SKM-1 (cell line): Measurements from ENCODE around the gene WDR91.
"Not testable (repeated sequence)": the region's sequence is repeated elsewhere in the genome, so short reads cannot be mapped to it uniquely, and the experiment has no call there.

Source experiments
- DNase-seq: peaks from one replicate; lab custom pipeline; 2025; ENCODE audit not compliant: unreplicated experiment; lab: John Stamatoyannopoulos, UW

Gene WDR91

DNA sequence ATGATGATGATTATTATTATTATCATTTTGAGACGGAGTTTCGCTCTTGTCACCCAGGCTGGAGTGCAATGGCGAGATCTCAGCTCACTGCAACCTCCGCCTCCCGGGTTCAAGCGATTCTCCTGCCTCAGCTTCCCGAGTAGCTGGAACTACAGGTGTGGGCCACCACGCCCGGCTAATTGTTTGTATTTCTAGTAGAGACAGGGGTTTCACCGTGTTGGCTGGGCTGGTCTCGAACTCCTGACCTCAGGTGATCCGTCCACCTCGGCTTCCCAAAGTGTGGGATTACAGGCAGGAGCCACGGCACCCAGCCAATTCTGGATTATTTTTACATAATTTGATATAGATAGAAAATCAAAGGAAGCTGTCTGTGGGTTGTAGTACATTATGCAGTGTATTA lies 22.8 kb upstream of the WDR91 start:
- DNase-seq, result not testable (repeated sequence)

DNA sequence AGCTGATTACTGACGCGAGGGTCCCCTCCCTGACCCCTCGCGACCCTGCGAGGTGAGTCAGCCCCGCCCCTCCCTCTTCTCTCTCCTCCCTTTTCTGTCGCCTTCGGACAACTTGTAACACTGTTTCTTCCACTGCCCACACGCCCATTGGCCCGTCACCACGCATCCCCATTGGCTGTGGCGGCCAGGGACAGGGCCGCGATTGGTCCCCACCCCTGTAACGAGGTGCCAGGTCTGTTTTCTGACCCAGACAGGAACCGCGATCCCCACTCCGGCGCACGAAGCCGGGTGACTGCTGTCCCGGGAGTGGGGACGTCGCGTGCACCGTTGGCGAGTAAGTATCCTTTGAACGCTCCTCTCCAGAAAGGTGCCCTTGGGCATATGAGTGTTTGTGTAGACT lies 22.2 kb upstream of the WDR91 start, which contains the start of gene STRA8:
Gene STRA8, plus strand, starts transcription at position 269 of the 400 bp plus-strand sequence. CDS start 6,687 bp downstream, outside the sequence.
- DNase-seq, result no peak

DNA sequence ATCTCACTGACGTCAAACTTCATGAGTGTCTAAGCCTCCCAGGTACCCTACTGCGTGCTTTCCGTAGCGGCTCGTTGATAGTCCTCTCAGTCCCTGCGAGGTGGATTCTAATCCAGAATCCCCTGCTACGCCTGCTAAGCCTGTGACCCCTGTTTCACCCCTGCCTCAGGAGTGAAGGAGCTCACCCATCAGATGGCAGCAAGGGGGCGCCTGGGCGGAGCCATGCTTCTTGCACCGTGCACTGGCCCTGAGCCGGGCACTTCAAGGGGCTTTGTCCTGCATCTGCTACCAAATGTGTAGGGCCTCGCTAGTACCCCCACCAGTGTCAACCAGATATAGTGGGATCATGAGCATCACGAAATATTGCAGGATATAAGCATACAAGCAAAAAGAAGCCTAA lies 21.4 kb upstream of the WDR91 start:
- no peak for DNase-seq

DNA sequence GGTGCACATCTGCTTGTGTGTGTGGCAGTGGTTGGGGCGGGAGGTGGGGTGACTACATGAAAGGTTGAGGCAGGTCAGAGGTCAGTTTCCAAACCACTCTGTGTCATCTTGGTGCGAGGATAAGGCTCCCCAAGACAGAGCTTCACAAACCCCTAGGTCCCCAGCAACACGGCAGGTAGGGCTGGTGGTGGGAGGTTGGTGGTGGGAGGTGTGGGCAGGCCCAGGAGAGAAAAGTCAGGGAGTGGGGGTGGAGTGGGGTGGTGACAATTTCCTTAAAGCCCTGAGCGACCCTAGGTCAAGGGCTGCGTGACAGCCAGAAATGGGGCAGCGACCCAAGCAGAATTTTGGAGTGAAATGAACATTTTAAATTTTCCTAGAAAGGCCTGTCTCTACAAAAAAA lies 20.8 kb upstream of the WDR91 start:
- no peak for DNase-seq

DNA sequence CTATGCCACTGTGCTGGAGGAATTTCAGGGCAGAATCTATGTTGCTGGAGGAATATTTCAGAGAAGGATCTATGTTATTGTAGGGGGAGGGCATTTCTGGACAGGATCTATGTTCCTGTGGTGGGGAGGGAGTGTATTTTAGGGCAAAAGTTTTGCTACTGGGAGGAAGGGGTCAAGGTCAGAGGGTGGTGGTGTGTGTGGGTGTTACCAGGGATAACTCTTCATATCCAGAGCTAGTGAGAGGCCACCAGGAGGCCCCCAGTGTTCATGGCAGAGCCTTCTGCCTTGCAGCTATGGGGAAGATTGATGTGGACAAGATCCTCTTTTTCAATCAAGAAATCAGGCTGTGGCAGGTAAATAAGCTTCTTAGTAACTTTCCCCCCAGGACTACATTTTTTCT lies 20.4 kb upstream of the WDR91 start:
- no peak for DNase-seq

DNA sequence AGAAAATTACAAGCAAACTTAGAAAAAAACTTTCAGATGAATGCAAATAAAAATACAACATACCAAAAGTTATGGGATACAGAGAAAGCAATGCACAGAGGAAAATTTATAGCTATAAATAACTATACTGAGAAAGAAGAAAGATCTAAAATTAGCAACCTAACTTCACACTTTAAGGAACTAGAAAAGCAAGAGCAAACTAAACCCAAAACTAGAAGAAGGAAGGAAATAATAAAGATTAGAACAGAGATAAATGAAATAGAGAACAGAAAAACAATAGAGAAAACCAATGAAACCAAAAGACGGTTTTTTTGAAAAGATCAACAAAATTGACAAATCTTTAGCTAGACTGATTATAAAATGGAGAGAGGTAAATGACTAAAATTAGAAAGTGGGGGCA lies 12.7 kb upstream of the WDR91 start:
- peak; percentile 66 for DNase-seq

DNA sequence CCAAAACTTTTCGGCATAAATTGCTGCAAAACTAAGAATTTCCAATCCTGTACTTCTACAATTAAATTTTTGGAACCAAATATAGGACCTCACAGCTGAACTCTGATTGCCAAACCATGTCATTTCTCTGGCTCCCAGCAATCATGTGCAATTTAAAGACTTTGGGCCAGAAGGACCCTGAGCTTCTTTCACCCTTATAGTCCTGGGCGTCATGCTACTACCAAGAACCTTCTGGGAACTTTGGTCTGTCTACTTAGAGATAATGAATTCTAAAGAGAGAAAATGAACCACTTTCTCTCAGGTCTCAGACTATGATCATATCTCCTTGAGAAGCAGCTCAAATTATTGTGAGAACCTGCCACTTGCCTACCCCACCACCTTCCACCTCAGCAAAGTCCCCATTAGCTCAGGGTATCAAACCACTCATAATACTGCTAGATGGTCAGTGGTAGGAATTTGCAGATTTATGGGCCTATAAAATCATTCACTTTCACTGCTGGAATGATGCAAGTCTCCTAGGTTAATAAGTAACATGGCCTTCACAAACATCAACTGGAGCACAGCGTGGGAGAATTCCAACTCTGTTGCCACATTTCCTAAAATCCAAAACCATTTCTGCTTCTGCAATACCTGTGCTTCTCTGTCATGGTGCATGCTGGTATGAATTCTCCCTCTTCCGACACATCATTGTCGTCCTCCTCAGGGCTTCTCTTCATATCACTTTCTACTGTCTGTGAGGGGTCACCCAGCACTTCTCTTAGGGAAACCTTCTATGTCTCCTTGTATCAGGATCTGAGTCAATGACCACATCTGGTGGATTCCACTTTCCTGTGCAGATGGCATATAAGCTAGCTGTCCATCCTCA lies 6.6 kb upstream of the WDR91 start:
- DNase-seq, result no peak

DNA sequence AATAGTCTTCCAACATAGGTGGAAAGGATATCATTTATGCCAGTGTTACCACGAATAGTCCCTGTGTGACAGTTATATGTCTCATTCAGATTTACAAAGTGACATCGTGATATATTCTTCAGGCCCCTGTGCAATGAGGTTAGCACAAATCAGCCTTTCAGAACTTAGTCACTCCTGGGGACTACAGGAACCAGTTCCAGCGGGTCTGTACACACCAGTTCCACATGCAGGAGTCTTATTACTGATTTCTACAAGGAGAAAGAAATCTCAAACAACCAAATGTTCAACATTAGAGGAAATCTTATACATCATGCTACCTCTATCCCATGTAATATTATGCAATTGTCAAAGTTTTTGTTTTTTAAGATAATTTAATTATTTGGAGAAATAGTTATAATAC lies 4.4 kb upstream of the WDR91 start:
- no peak for DNase-seq

DNA sequence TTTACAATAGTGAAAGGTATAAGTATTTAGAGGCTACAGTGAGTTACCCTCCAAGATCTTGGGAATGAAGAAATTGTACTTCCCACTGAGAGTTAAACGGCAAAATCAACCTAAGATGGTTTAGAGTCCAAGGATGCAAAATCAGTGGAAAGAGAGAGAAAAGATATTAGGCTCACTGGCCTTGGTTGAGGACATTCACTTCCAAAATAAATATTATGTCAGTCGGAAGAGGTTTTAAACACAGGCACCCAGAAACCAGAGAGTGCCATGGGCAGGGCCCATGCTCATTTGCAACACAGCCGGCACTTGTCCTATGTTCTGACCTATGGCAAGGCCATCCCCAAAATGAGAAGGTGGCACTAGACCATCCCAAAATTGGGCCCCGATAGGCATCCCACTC lies 3.9 kb upstream of the WDR91 start:
- DNase-seq, result no peak

DNA sequence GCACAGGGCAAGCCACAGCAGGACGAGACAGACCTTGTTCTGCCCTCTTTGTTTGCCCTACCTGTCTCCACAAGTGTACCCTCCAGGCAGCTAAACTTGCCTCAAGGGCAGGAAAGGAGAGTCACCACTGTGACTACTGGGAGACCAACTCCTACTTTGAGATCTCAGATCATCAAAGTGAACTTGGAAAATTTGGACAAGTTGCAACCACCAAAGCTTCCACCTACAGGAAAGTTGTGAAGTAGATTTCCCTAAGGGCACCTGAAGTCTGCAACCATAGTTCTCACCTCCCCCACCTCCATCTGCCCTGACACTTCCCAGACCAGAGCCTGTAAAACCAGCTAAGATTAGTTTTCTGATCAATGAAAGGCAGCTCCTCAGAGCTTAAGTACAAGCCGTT lies 2.5 kb upstream of the WDR91 start:
- no peak for DNase-seq

DNA sequence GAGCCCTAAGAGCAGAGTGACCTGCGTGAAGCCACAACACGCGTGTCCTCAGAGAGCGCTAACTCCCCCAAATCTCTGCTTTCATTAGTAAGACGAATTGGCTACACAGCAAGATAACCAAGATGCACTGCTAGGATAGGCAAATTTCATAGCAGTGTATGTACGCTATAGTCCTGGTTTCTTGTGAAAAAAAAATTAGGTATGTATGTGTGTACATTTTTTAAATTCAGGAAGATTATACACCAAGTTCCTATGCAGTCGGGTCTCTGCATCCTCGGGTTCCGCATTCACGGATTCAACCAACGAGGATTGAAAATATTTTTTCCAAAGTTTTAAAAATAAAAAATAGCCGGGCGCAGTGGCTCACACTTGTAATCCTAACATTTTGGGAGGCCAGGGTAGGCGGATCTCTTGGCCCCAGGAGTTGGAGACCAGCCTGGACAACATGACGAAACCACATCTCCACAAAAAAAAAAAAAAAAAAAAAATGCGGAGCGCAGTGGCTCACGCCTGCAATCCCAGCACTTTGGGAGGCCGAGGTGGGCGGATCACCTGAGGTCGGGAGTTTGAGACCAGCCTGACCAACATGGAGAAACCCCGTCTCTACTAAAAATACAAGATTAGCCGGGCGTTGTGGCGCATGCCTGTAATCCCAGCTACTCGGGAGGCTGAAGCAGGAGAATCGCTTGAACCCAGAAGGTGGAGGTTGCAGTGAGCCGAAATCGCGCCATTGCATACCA lies 790 bp upstream of the WDR91 start:
- DNase-seq, result not testable (repeated sequence)

DNA sequence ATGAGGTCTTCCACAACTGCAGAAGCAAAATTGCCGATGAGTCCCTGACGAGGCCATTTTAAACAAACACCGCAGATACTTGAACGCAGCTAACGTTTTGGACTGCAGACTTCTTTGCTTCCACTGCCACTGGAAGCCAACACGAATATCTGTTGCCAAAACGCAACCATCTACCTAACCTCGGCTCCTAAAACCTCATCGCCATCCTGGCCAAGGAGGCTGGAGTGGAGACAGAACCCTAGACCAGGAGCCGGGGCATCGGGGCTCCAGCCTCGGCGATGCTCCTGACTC lies 493 bp downstream of the WDR91 start:
- no peak for DNase-seq

DNA sequence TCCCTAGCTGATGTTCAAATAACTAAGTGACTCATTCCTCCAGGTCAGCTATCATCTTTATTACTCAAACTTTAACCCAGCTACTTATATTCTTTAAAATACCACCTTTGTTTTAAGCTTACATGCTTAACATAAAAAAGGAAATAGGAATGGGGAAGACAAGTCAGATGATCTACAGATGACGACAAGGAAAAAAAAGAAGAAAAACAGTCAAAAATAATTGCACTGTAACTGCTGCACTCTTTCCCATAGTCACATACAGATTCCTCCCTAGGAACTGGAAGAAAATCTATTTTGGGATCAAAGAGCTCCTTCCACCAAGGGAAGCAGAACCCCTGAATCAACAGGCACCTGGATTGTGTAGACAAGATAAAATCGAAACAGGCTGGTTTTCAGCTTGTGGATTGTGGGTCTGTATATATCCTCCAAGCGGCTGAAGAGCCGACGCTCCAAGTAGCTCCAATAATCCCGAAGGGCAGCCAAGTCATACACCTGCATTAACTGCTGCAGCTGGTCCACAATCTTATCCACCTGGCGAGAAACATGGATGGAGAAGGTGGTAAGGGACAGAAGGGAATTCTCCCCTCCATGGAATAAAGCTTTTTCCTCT lies 2.0 kb downstream of the WDR91 start:
- no peak for DNase-seq

DNA sequence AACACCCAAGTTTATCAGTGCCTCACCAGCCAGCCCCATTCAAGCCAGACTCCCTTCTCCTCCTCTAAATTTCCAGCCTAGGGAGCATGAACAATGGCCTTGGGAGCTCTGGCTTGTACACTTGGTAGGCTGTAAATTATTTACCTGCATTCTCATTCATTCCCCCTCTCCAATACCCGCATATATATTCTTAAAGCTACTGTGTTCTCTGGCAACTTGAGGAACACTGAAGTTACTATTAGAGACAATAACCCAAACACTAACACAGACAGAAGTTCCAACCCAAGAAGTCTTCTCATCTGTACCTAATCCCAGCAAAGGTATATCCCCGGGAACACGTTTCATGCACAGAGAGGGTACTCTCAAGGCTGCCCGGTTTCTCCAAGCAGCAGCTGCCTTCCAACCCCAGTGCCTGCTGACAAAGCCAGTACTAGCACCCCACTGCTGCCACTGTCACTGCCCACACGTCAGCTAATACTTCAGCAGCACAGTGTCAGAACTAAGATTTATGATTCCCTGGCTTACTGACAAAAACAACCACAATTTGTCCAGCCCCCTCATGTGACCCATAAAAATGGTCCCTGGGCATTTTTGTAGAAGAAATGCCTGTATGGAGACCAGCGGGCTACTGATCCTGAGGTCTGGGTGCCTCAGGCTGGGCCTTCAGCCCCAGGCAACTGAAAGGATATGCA lies 3.1 kb downstream of the WDR91 start:
- no peak for DNase-seq

DNA sequence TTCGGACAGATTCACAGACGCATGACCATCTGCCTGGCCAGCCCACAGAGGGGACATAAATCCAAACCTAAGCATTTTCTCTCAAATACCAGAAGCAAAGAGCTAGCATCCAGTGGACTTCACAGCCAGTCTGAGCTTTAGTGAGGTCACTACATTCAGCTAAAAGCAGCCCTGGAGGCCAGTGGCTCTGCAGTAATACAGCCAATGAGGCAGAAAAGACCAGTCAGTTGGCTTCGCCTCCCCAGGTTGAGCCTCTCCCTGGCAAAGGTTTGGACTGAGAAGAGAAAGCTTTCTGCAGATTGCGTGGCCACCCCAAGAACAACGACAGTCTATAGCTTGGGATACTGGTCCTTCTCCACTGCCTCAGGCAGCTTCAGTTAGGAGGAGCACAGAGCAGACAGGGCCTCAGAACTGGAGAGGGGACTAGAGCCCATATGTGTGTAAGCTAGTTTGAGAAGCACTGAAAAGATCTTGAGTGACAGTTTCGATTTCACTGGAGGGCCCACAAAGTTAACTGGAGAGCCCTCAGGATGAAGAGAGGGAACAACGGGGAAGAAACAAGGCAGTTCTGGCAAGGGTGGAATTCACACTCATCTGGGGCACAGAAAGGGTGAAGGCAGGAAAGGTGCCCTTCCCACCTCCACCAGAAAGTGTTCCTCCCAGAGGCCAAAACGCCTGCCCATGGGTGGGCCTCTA lies 3.8 kb downstream of the WDR91 start:
- no peak for DNase-seq

DNA sequence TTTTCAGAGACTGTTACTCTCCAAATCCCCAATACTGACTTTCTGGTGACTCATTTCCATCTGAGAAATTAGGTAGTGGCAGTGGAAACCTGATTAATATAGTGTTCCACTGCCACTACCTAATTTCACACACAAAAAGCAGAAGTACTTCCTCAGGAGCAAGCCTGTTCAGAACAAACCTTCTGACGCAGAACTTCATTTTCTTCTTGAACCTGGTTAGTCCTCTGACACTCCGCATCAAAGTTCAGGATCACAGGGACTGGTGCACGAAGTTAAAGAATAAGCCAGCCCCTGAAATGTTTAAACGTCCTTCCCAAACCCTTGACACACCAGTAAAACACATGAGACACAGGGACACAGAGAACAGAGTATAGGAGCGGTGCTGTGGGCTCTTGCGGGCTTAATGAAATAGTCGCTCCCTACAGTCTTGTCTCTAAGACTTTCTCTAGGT lies 4.4 kb downstream of the WDR91 start:
- no peak for DNase-seq

DNA sequence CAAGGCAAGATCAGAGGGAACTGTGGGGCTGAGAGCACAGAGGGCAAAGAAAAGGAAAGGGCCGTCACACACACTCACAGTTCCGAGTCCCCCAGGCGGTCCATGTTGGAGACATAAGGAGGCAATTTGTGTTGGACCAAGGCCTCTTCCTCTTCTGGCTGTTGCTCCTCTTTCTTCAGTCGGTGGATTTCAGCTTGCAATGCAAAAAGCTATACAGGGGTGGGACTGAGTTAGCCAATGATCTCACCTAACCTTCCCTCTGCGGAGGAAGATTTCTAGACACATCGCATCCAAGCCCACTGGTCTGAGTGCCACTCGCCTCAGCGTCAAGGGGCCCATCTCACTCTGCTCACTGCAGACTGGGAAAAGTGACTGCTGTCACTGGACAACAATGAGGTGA lies 5.5 kb downstream of the WDR91 start:
- no peak for DNase-seq

DNA sequence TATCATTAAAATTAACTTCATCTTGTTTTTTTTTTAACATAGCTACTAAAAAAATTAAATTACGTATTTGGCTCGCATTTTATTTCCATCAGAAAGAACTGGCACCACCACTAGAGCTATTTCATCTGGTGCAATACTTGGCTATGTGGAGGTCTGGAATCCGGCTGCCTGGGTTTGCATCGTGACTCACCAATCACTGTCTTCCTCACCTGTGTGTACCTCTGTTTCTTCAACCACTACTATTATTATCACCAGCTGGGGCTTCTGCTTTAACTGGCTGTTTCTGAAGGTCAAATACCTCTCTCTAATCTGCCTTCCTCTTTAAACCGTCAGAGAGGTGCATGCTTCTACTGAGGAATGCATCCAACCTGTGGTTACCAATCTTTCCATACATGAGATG lies 6.5 kb downstream of the WDR91 start:
- DNase-seq, result no peak

DNA sequence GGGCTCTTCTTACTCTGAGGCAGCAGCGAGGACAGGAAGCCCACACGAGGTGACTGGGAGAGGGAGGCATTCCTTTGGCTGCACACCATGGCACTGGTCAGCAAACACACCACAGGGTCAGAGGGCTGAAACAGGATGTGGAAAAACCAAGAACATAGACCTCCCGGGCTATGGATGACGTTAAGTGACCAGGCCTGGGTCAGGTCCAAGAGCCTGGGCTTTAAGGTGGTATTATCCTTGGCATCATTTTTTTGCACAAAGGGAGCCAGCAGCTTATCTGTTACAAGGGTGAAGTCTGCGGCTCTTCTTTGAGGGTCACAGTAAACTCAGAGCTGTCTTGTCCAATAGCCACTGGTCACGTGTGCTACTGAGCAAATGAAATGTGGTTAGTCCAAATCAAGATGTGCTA lies 7.0 kb downstream of the WDR91 start:
- no peak for DNase-seq

DNA sequence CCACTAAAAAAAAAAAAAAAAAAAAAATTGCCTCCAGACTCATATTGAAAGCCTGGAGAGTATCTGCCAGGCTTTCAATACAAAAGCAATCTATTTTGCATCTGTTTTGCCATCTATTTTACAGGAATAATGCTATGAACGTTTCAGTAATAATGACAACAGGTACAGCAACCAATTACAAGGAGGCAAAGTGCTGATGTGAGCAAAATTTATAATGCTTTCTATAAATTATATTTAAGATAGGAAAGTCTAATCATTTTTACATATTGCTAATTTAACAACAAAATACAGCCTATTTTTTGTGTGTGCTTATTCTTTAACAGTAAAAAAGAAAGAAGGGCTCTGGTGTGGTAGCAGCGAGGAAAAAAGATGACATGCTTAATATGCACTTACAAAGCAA lies 10.0 kb downstream of the WDR91 start:
- DNase-seq, result no peak

DNA sequence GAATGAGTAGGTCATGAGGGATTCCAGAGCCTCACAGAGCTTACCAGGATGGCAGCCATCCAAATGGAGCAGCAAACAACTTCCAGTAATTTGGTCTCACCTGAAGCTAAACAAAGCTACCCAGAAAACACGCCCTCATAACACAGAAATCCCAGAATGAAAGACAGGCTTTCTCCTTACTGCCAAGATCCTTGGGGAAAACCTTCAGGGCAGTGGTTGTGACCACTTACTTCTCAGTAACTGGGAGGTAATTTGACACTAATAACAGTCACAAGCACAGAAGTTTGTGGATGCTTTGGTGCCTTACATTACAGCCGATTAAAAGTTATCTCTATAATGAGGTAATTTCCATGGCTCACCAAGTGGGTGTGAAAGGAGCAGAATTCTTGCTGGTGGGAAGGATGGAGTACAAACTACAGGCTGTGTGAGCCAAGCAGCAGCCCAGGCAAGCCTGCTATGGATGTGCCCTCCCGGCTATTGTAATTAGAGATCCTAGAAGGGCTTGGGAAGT lies 10.4 kb downstream of the WDR91 start:
- no peak for DNase-seq
